ENCODE results near the gene MMP14.
"Not testable (repeated sequence)": the region's sequence is repeated elsewhere in the genome, so short reads cannot be mapped to it uniquely, and the experiment has no call there.

Gene MMP14

GRCh38 chr14:22814941-22815713, 21.3 kb upstream of the MMP14 start, which contains the start of gene SLC7A7:
TSS of gene SLC7A7 (minus strand) at chr14:22815435. CDS start at chr14:22813398, 2,037 bp downstream.
- peak; percentile 61 for DNase-seq

GRCh38 chr14:22819151-22819988, 17.0 kb upstream of the MMP14 start:
- DNase-seq: peak; percentile 61

GRCh38 chr14:22820731-22821130, 15.7 kb upstream of the MMP14 start:
- no peak for DNase-seq

- DNase-seq: peak; percentile 34
These were observed 15.0 kb upstream of the MMP14 start for GRCh38 chr14:22821193-22822015.

- DNase-seq: peak; percentile 36
These were observed 14.3 kb upstream of the MMP14 start for GRCh38 chr14:22822016-22822570.

GRCh38 chr14:22822571-22823098, 13.8 kb upstream of the MMP14 start:
- DNase-seq: peak; percentile 94

- DNase-seq: peak; percentile 66
These were observed 11.6 kb upstream of the MMP14 start for GRCh38 chr14:22824711-22825359.

GRCh38 chr14:22829076-22829660, 7.2 kb upstream of the MMP14 start:
- not testable (repeated sequence) for DNase-seq

- peak; percentile 94 for DNase-seq
These were observed 6.5 kb upstream of the MMP14 start, which contains the start of gene MRPL52 for GRCh38 chr14:22829661-22830442. TSS of gene MRPL52 (plus strand) at chr14:22829887. CDS start at chr14:22829913, 26 bp downstream.

GRCh38 chr14:22830443-22831010, 5.9 kb upstream of the MMP14 start:
- DNase-seq: no peak

GRCh38 chr14:22835505-22835904, 880 bp upstream of the MMP14 start:
- no peak for DNase-seq

- peak; percentile 77 for DNase-seq
These were observed 847 bp downstream of the MMP14 start for GRCh38 chr14:22837114-22837749.

GRCh38 chr14:22837750-22838538, 1.6 kb downstream of the MMP14 start:
- DNase-seq: peak; percentile 59

- DNase-seq: peak; percentile 79
These were observed 2.3 kb downstream of the MMP14 start for GRCh38 chr14:22838631-22839041.

GRCh38 chr14:22839159-22839779, 2.9 kb downstream of the MMP14 start:
- no peak for DNase-seq

GRCh38 chr14:22841311-22841710, 4.9 kb downstream of the MMP14 start:
- DNase-seq: no peak

- no peak for DNase-seq
These were observed 5.4 kb downstream of the MMP14 start for GRCh38 chr14:22841769-22842168.

All from left hindlimb (tissue), 1 donor.